ENCODE data around the gene KLHL21. TPM values are rescaled to one million over a fixed set of nuclear protein-coding genes. Genes with fewer than 3 reads are reported as not detected.

The KLHL21 gene
- total and polyA plus RNA-seq, 2 donors (not counting 1 experiment from before 2014, with no cell fraction given): 14.4 to 29.9 TPM

DNA sequence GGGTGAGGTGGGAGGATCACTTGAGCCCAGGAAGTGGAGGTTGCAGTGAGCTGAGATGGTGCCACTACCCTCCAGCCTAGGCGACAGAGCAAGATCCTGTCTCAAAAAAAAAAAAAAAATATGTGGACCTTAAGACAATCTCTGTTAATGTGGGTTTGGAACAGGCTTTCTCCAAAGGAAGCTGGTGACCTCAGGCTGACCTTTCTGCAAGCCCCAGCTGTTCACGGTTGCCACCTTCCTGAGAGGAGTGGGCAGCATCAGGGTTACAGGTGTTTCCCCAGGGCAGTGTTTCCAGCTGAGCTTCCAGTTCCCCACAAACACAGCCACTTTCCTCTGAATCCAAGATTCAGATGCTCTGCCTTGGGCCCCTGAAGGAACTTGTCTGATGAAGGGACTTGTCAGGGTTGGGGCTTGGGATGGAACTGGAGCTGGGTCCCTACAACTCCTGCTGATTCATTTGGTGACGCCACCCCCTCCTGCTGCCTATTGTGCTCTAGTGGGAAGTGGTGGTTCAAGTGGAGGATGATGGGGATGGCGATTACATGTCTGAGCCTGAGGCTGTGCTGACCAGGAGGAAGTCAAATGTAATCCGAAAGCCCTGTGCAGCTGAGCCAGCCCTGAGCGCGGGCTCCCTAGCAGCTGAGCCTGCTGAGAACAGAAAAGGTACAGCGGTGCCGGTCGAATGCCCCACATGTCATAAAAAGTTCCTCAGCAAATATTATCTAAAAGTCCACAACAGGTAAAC lies 20.9 kb downstream of the KLHL21 start:
- DNase-seq (no peak), ATAC-seq (ENCODE audit: low read depth) (no peak)
- Histone ChIP-seq H3K36me3 (replicated peaks in 1 of 2; ENCODE audit: control extremely low read depth in 1 of 2, control insufficient read depth in 1 of 2, extremely low read depth in 1 of 2, insufficient read depth in 2 of 2, low read length in 1 of 2) (peaks cover 0 to 2% of the 10 kb centered on the region in 2 experiments), H3K27me3 (replicated peaks in 1 of 4; ENCODE audit: control extremely low read depth in 1 of 4, control insufficient read depth in 3 of 4, insufficient read depth in 4 of 4, low read length in 3 of 4) (no peaks in the 10 kb centered on the region), H3K27ac (ENCODE audit: low read length in 2 of 2) (peak overlapping the region; percentile 13 to 91), H2AFZ (ENCODE audit: insufficient read depth, low read depth, low read length, poor library complexity, severe bottlenecking) (no peak overlapping the region), H4K20me1 (ENCODE audit: control insufficient read depth, insufficient read depth, low read length, poor library complexity, severe bottlenecking) (peaks cover 35% of the 10 kb centered on the region), H3K4me1 (ENCODE audit: control insufficient read depth in 2 of 2, insufficient read depth in 2 of 2, low read length in 2 of 2) (peaks cover 20 to 32% of the 10 kb centered on the region in 2 donors), H3K9me3 (ENCODE audit: control extremely low read depth in 1 of 3, control insufficient read depth in 2 of 3, insufficient read depth in 1 of 3, low read length in 2 of 3) (no peaks in the 10 kb centered on the region), H3K4me2 (replicated peaks; ENCODE audit: low read depth, low read length, poor library complexity, severe bottlenecking) (peak overlapping the region; percentile 88), H3K4me3 (ENCODE audit: control extremely low read depth in 1 of 5, extremely low read depth in 1 of 5, insufficient read depth in 1 of 5, low read depth in 2 of 5, low read length in 4 of 5) (no peak overlapping the region), H3K9ac (ENCODE audit: low read length) (no peak overlapping the region), H3K79me2 (ENCODE audit: control insufficient read depth, insufficient read depth, low read length) (peaks cover 49% of the 10 kb centered on the region)
- peaks cover 34% of the 10 kb centered on the region for H3K4me1 Mint-ChIP-seq
- H3K4me3 Mint-ChIP-seq: peak overlapping the region; percentile 98
- intact Hi-C loops (cut with micrococcal nuclease): no loop called here
- TF ChIP-seq EZH2 (IDR thresholded peaks at IDR 0.05; ENCODE audit: borderline replicate concordance, insufficient read depth, low read depth, low read length, poor library complexity, severe bottlenecking): no peak
- TF ChIP-seq, protein P1, sequence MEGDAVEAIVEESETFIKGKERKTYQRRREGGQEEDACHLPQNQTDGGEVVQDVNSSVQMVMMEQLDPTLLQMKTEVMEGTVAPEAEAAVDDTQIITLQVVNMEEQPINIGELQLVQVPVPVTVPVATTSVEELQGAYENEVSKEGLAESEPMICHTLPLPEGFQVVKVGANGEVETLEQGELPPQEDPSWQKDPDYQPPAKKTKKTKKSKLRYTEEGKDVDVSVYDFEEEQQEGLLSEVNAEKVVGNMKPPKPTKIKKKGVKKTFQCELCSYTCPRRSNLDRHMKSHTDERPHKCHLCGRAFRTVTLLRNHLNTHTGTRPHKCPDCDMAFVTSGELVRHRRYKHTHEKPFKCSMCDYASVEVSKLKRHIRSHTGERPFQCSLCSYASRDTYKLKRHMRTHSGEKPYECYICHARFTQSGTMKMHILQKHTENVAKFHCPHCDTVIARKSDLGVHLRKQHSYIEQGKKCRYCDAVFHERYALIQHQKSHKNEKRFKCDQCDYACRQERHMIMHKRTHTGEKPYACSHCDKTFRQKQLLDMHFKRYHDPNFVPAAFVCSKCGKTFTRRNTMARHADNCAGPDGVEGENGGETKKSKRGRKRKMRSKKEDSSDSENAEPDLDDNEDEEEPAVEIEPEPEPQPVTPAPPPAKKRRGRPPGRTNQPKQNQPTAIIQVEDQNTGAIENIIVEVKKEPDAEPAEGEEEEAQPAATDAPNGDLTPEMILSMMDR (IDR thresholded peaks at IDR 0.05): no peak
- no peaks in the 10 kb centered on the region for H3K27me3 Mint-ChIP-seq
- no peaks in the 10 kb centered on the region for H3K9me3 Mint-ChIP-seq (ENCODE audit: insufficient read depth)
- ChIA-PET POLR2A (interaction anchor here (1.5 to 3.4 kb wide), 3 partner anchors 18 to 36 kb away, joined by 3 to 21 read pairs (median 7); partner anchors contain the start of gene KLHL21), CTCF (interaction anchor here (0.5 to 1.7 kb wide), 4 partner anchors 19 to 140 kb away, joined by 3 to 9 read pairs (median 3); partner anchors contain the start of gene KLHL21)
- peak overlapping the region; percentile 81 for H3K27ac Mint-ChIP-seq
- WGBS (ENCODE audit: insufficient coverage): 38% methylated on average over 9 of the region's 10 CpGs

All from B cell (primary cell).